Fibroblast of pulmonary artery (primary cell): Measurements from ENCODE around the gene NSD2.

ENCODE experiments used
- DNase-seq: peaks from one replicate; pipeline ENCODE4 v3.0.0-alpha.2; 2010; ENCODE audit warnings: low read depth
- H3K4me3 ChIP-seq: replicated peaks from 2 replicates; pipeline ENCODE4 v1.5.1; 2011; ENCODE audit warnings: low read depth, mild to moderate bottlenecking, control low read depth, low read length, moderate library complexity
- CTCF ChIP-seq: IDR thresholded peaks from 2 replicates; pipeline ENCODE4 v1.5.1; 2011; ENCODE audit warnings: mild to moderate bottlenecking, control low read depth, low read length, inconsistent platforms; ENCODE audit errors: missing control alignments

The NSD2 gene

GRCh38 chr4:1940566-1940965, 69.4 kb downstream of the NSD2 start:
- no peak overlapping the region for H3K4me3 ChIP-seq
- DNase-seq, result no peak
- TF ChIP-seq CTCF, result no peak

GRCh38 chr4:1943928-1944327, 72.7 kb downstream of the NSD2 start:
- no peak for DNase-seq
- TF ChIP-seq CTCF, result no peak
- H3K4me3 ChIP-seq, result no peak overlapping the region

- no peak for TF ChIP-seq CTCF
- DNase-seq, result no peak
These were observed 74.1 kb downstream of the NSD2 start for GRCh38 chr4:1945124-1945895.

GRCh38 chr4:1945912-1946311, 74.7 kb downstream of the NSD2 start:
- no peak for DNase-seq
- TF ChIP-seq CTCF, result no peak
- no peak overlapping the region for H3K4me3 ChIP-seq

More at GRCh38 chr4:1945124-1945895, 74.1 kb downstream of the NSD2 start:
- H3K4me3 ChIP-seq, result no peak overlapping the region

- H3K4me3 ChIP-seq, result no peak overlapping the region
- no peak for TF ChIP-seq CTCF
- DNase-seq, result no peak
These were observed 77.0 kb downstream of the NSD2 start for GRCh38 chr4:1948232-1948631.

- H3K4me3 ChIP-seq, result no peak overlapping the region
- no peak for TF ChIP-seq CTCF
- no peak for DNase-seq
These were observed 77.8 kb downstream of the NSD2 start for GRCh38 chr4:1948892-1949436.

GRCh38 chr4:1950369-1950768, 79.2 kb downstream of the NSD2 start:
- no peak overlapping the region for H3K4me3 ChIP-seq
- TF ChIP-seq CTCF, result no peak
- no peak for DNase-seq
